HEK293 (cell line): ENCODE results near the gene ASPRV1.

Experiments used
- CTCF ChIA-PET: fragments of 350-600 bp; formaldehyde crosslinking; extraction: SDS; loops from one replicate; lab custom pipeline; 2021; ENCODE audit warnings: antibody characterized with exemption; lab: Yijun Ruan, JAX
- POLR2A ChIA-PET: fragments of 300-600 bp; formaldehyde crosslinking; extraction: SDS; loops from one replicate; lab custom pipeline; 2020; ENCODE audit warnings: antibody characterized with exemption, inconsistent platforms; lab: Yijun Ruan, JAX
- H3K27ac ChIP-seq: fragments of 200-500 bp; sonication (Bioruptor generic); 2 replicates; pipeline ENCODE4 v1.5.1; 2014; ENCODE audit warnings: low read depth, low read length, control low read depth, inconsistent platforms; ENCODE audit errors: extremely low read depth
- H3K36me3 ChIP-seq, 2 experiments: fragments of 200-500 bp in 1 of 2; sonication (Bioruptor generic) in 1 of 2; 1 replicate in 1 of 2; 2 replicates in 1 of 2; pipeline ENCODE4 v1.5.1; 2014 to 2017; ENCODE audit warnings: inconsistent platforms in 2 of 2, low read length in 2 of 2; ENCODE audit not compliant: control insufficient read depth in 2 of 2, insufficient read depth in 1 of 2
- H3K4me1 ChIP-seq: fragments of 200-500 bp; sonication (Bioruptor generic); 2 replicates; pipeline ENCODE4 v1.5.1; 2014; ENCODE audit warnings: mild to moderate bottlenecking, low read length, inconsistent platforms; ENCODE audit not compliant: control insufficient read depth, insufficient read depth
- H3K4me3 ChIP-seq: 2 replicates; pipeline ENCODE4 v1.5.1; 2011; ENCODE audit warnings: low read depth, mild to moderate bottlenecking, control low read depth, low read length, moderate library complexity
- H3K9me3 ChIP-seq: fragments of 200-500 bp; sonication (Bioruptor generic); 2 replicates; pipeline ENCODE4 v1.5.1; 2014; ENCODE audit warnings: low read depth, low read length, inconsistent platforms; ENCODE audit not compliant: control insufficient read depth, insufficient read depth
- BCL11A ChIP-seq: fragments of 450-650 bp; formaldehyde crosslinking; IDR thresholded peaks from 2 replicates; pipeline ENCODE4 v1.5.1; 2016; ENCODE audit warnings: low read depth, missing biosample characterization, missing genetic modification characterization
- EGR2 ChIP-seq: fragments of 450-650 bp; formaldehyde crosslinking; IDR thresholded peaks from 2 replicates; pipeline ENCODE4 v1.5.1; 2016; ENCODE audit warnings: low read depth, missing biosample characterization, missing genetic modification characterization
- KLF7 ChIP-seq: fragments of 450-650 bp; formaldehyde crosslinking; IDR thresholded peaks from 2 replicates; pipeline ENCODE4 v1.5.1; 2016; ENCODE audit warnings: missing biosample characterization, missing genetic modification characterization, borderline replicate concordance
- YY2 ChIP-seq: fragments of 450-650 bp; formaldehyde crosslinking; IDR thresholded peaks from 2 replicates; pipeline ENCODE4 v1.5.1; 2016; ENCODE audit warnings: missing biosample characterization, missing genetic modification characterization
- ZNF121 ChIP-seq: fragments of 450-650 bp; formaldehyde crosslinking; IDR thresholded peaks from 2 replicates; pipeline ENCODE4 v1.5.1; 2016; ENCODE audit warnings: missing biosample characterization, missing genetic modification characterization
- ZNF133 ChIP-seq: fragments of 450-650 bp; formaldehyde crosslinking; IDR thresholded peaks from 2 replicates; pipeline ENCODE4 v1.5.1; 2016; ENCODE audit warnings: missing biosample characterization, missing genetic modification characterization
- ZNF2 ChIP-seq: fragments of 450-650 bp; formaldehyde crosslinking; IDR thresholded peaks from 2 replicates; pipeline ENCODE4 v1.5.1; 2016; ENCODE audit warnings: missing biosample characterization, missing genetic modification characterization
- ZNF23 ChIP-seq: fragments of 450-650 bp; formaldehyde crosslinking; IDR thresholded peaks from 2 replicates; pipeline ENCODE4 v1.5.1; 2016; ENCODE audit warnings: missing biosample characterization, missing genetic modification characterization, borderline replicate concordance
- ZNF280D ChIP-seq: fragments of 450-650 bp; formaldehyde crosslinking; IDR thresholded peaks from 2 replicates; pipeline ENCODE4 v1.5.1; 2016; ENCODE audit warnings: missing biosample characterization, missing genetic modification characterization
- ZNF292 ChIP-seq: fragments of 450-650 bp; formaldehyde crosslinking; IDR thresholded peaks from 2 replicates; pipeline ENCODE4 v1.5.1; 2016; ENCODE audit warnings: low read depth, missing biosample characterization, missing genetic modification characterization, borderline replicate concordance
- ZNF341 ChIP-seq: fragments of 450-650 bp; formaldehyde crosslinking; IDR thresholded peaks from 2 replicates; pipeline ENCODE4; 2016; ENCODE audit warnings: low read depth, missing biosample characterization, missing genetic modification characterization
- ZNF555 ChIP-seq: fragments of 450-650 bp; formaldehyde crosslinking; conservative IDR thresholded peaks from 2 replicates; pipeline ENCODE4 v1.5.1; 2017; ENCODE audit warnings: missing biosample characterization, mild to moderate bottlenecking, missing genetic modification characterization, inconsistent platforms
- ZNF843 ChIP-seq: fragments of 450-650 bp; formaldehyde crosslinking; IDR thresholded peaks from 2 replicates; pipeline ENCODE4 v1.5.1; 2016; ENCODE audit warnings: missing biosample characterization, missing genetic modification characterization
- TF ChIP-seq, protein P1 (sequence below): fragments of 450-650 bp; formaldehyde crosslinking; IDR thresholded peaks from 2 replicates; pipeline ENCODE4 v1.5.1; 2016; ENCODE audit warnings: missing biosample characterization, missing genetic modification characterization
- TF ChIP-seq, protein P2 (sequence below): fragments of 450-650 bp; formaldehyde crosslinking; IDR thresholded peaks from 2 replicates; pipeline ENCODE4 v1.5.1; 2016; ENCODE audit warnings: missing biosample characterization, missing genetic modification characterization
- TF ChIP-seq, protein P3 (sequence below): fragments of 450-650 bp; formaldehyde crosslinking; IDR thresholded peaks from 2 replicates; pipeline ENCODE4 v1.5.1; 2016; ENCODE audit warnings: missing biosample characterization, missing genetic modification characterization, borderline replicate concordance
- TF ChIP-seq, protein P4 (sequence below): sonication (generic); formaldehyde crosslinking; IDR thresholded peaks from 2 replicates; pipeline ENCODE4 v1.8.1; 2022; ENCODE audit warnings: mild to moderate bottlenecking, moderate library complexity, missing genetic modification reagents

Gene ASPRV1

DNA sequence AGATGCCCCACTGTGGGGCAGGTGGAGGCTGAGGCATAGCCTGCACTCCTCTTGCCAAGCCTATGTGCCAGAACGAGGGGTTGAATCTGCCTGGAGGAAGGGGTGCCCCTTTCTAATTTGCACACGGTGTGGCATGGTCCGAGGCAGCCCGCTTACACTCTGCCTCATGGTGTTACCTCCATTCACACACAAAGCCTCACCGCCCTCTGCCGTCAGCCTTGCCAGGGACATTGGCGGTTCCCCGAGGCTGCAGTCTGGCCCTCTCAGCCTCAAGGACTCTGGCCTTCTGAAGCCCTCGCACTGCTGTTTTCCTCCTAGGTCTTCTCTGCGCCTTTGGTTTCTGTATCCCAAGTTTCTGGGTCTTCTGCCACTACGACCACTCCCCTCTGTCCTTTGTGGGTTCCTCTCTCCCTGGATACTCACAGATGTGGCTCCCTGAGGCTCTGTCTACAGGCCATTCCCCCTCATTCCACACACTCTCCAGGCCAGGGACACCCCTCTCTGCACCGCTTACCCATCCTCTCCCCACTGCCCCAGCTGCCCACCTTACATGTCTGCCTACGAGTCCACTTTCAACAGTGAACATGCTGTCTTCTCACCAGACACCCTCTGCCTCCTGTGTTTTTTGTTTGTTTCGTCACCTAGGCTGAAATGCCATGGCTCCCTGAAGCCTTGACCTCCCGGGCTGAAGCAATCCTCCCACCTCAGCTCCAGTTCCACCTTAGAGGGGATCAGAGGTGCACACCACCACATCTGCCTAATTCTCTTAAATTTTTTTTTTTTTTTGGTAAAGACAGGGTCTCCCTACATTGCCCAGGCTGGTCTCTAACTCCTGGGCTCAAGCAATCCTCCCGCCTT lies 7.9 kb upstream of the ASPRV1 start:
- POLR2A ChIA-PET: no interaction called here
- H3K4me3 ChIP-seq: no peak overlapping the region
- TF ChIP-seq, protein P1, sequence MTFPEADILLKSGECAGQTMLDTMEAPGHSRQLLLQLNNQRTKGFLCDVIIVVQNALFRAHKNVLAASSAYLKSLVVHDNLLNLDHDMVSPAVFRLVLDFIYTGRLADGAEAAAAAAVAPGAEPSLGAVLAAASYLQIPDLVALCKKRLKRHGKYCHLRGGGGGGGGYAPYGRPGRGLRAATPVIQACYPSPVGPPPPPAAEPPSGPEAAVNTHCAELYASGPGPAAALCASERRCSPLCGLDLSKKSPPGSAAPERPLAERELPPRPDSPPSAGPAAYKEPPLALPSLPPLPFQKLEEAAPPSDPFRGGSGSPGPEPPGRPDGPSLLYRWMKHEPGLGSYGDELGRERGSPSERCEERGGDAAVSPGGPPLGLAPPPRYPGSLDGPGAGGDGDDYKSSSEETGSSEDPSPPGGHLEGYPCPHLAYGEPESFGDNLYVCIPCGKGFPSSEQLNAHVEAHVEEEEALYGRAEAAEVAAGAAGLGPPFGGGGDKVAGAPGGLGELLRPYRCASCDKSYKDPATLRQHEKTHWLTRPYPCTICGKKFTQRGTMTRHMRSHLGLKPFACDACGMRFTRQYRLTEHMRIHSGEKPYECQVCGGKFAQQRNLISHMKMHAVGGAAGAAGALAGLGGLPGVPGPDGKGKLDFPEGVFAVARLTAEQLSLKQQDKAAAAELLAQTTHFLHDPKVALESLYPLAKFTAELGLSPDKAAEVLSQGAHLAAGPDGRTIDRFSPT: no peak
- TF ChIP-seq ZNF292 (no peak), BCL11A (tag by site-specific recombination) (no peak), ZNF280D (tag by site-specific recombination) (no peak), ZNF2 (tag by site-specific recombination) (no peak)
- TF ChIP-seq, all 188 proteins: peak for 0
- no peaks in the 10 kb centered on the region for H3K36me3 ChIP-seq
- no peaks in the 10 kb centered on the region for H3K9me3 ChIP-seq
- H3K27ac ChIP-seq: no peak overlapping the region
- no peaks in the 10 kb centered on the region for H3K4me1 ChIP-seq
- CTCF ChIA-PET: interaction anchor here (0.6 kb wide), 2 partner anchors 47 to 89 kb away, joined by 3 to 5 read pairs; no protein-coding TSS in a partner anchor

DNA sequence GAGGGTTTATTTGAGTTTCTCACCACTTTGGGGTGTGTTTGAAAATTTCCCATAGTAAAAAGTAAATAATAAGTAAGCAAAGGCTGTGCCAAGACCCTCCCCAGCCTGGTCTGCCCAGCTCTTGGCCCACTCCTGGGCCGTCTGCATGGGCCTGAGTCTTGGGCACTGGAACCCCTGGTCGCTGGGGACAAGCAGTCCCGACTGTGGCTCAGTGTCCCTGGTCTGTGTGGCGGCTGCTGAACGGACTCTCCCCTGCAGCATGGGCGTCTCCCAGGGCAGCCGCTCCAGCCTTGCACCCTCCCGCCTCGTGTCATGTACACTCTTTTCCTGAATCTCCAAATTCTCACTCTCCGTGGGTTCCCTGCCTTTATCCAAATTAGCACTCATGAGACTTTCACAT lies 7.2 kb upstream of the ASPRV1 start:
- no peak overlapping the region for H3K27ac ChIP-seq
- no peaks in the 10 kb centered on the region for H3K36me3 ChIP-seq
- H3K9me3 ChIP-seq: no peaks in the 10 kb centered on the region
- H3K4me3 ChIP-seq: no peak overlapping the region
- ChIA-PET POLR2A (interaction anchor here (0.6 kb wide), 1 partner anchor 19 kb away, joined by 3 read pairs; no protein-coding TSS in a partner anchor), CTCF (no interaction called here)
- H3K4me1 ChIP-seq: no peaks in the 10 kb centered on the region
- TF ChIP-seq, protein P2, sequence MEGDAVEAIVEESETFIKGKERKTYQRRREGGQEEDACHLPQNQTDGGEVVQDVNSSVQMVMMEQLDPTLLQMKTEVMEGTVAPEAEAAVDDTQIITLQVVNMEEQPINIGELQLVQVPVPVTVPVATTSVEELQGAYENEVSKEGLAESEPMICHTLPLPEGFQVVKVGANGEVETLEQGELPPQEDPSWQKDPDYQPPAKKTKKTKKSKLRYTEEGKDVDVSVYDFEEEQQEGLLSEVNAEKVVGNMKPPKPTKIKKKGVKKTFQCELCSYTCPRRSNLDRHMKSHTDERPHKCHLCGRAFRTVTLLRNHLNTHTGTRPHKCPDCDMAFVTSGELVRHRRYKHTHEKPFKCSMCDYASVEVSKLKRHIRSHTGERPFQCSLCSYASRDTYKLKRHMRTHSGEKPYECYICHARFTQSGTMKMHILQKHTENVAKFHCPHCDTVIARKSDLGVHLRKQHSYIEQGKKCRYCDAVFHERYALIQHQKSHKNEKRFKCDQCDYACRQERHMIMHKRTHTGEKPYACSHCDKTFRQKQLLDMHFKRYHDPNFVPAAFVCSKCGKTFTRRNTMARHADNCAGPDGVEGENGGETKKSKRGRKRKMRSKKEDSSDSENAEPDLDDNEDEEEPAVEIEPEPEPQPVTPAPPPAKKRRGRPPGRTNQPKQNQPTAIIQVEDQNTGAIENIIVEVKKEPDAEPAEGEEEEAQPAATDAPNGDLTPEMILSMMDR: no peak
- peak; percentile 53 for TF ChIP-seq ZNF341

GRCh38 chr2:69966496-69966895 lies 5.1 kb upstream of the ASPRV1 start:
- Histone ChIP-seq H3K4me3 (no peak overlapping the region), H3K9me3 (no peaks in the 10 kb centered on the region), H3K27ac (no peak overlapping the region), H3K36me3 (no peaks in the 10 kb centered on the region), H3K4me1 (no peaks in the 10 kb centered on the region)
- ChIA-PET POLR2A (no interaction called here), CTCF (interaction anchor here (0.5 kb wide), 1 partner anchor 41 kb away, joined by 4 read pairs; no protein-coding TSS in a partner anchor)
- TF ChIP-seq, protein P3, sequence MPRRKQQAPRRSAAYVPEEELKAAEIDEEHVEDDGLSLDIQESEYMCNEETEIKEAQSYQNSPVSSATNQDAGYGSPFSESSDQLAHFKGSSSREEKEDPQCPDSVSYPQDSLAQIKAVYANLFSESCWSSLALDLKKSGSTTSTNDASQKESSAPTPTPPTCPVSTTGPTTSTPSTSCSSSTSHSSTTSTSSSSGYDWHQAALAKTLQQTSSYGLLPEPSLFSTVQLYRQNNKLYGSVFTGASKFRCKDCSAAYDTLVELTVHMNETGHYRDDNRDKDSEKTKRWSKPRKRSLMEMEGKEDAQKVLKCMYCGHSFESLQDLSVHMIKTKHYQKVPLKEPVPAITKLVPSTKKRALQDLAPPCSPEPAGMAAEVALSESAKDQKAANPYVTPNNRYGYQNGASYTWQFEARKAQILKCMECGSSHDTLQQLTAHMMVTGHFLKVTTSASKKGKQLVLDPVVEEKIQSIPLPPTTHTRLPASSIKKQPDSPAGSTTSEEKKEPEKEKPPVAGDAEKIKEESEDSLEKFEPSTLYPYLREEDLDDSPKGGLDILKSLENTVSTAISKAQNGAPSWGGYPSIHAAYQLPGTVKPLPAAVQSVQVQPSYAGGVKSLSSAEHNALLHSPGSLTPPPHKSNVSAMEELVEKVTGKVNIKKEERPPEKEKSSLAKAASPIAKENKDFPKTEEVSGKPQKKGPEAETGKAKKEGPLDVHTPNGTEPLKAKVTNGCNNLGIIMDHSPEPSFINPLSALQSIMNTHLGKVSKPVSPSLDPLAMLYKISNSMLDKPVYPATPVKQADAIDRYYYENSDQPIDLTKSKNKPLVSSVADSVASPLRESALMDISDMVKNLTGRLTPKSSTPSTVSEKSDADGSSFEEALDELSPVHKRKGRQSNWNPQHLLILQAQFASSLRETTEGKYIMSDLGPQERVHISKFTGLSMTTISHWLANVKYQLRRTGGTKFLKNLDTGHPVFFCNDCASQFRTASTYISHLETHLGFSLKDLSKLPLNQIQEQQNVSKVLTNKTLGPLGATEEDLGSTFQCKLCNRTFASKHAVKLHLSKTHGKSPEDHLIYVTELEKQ (tag by site-specific recombination): no peak
- TF ChIP-seq, protein P4, sequence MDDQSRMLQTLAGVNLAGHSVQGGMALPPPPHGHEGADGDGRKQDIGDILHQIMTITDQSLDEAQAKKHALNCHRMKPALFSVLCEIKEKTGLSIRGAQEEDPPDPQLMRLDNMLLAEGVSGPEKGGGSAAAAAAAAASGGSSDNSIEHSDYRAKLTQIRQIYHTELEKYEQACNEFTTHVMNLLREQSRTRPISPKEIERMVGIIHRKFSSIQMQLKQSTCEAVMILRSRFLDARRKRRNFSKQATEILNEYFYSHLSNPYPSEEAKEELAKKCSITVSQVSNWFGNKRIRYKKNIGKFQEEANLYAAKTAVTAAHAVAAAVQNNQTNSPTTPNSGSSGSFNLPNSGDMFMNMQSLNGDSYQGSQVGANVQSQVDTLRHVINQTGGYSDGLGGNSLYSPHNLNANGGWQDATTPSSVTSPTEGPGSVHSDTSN (CRISPR knock-in tag): no peak
- TF ChIP-seq ZNF133 (tag by site-specific recombination): no peak
- no peak for TF ChIP-seq ZNF121 (tag by site-specific recombination)
- no peak for TF ChIP-seq YY2 (tag by site-specific recombination)
- TF ChIP-seq KLF7 (tag by site-specific recombination): no peak
- no peak for TF ChIP-seq ZNF23
- no peak for TF ChIP-seq ZNF843
- TF ChIP-seq EGR2: no peak
- no peak for TF ChIP-seq ZNF555 (tag by site-specific recombination)
